Measurements from ENCODE around the gene PTGDS. TPM values are rescaled to one million over a fixed set of nuclear protein-coding genes. Genes with fewer than 3 reads are reported as not detected.

Gene PTGDS
- total RNA-seq, 2 donors from 2014 or later, result 13.8 to 22.1 TPM

DNA sequence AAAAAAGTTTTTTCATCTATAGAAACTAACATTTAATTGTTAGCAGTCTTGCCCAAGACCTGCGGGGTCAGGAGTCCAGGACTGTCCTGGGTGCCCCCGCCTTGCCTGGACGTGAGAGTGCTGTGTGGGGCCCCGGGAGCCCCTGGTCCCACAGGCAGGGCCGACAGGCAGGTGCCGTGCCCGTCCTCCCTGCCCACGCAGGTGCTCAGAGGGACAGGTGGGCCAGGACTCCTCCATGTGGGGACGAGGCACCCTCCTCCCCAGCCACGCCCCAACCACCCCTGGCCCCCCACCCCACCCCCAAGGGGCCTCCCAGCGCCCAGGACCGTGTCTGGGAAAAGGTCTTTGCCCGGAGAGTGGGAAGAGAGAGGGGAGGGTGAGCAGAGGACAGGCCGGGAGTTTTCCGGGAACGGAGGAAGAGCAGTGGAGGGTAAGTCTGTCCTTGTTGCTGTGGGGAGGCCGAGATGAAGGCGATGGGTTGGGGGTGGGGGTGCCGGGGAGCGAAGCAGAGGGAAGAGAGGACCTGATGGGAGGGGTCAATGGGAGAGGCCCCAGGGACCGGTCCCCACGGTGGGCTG lies 28.0 kb upstream of the PTGDS start:
- whole genome bisulfite sequencing, 2 experiments (ENCODE audit: insufficient coverage in 1 of 2, insufficient read length in 1 of 2), result 0 to 33% methylated on average over 3 to 20 of the region's 22 CpGs
- H3K9me3 Mint-ChIP-seq, result no peaks in the 10 kb centered on the region
- H3K4me1 ChIP-seq (ENCODE audit: control insufficient read depth, insufficient read depth, low read length), result peaks cover 3% of the 10 kb centered on the region
- H3K27ac ChIP-seq (ENCODE audit: low read depth, low read length), result no peak overlapping the region
- H3K4me3 Mint-ChIP-seq, result peak overlapping the region; percentile 73
- H3K4me3 ChIP-seq (ENCODE audit: low read length), result peak overlapping the region; percentile 76
- no peaks in the 10 kb centered on the region for H3K36me3 Mint-ChIP-seq (ENCODE audit: low read depth)
- DNase-seq, result no peak
- H3K36me3 ChIP-seq (ENCODE audit: control insufficient read depth, insufficient read depth, low read length), result no peaks in the 10 kb centered on the region
- TF ChIP-seq, protein P1, sequence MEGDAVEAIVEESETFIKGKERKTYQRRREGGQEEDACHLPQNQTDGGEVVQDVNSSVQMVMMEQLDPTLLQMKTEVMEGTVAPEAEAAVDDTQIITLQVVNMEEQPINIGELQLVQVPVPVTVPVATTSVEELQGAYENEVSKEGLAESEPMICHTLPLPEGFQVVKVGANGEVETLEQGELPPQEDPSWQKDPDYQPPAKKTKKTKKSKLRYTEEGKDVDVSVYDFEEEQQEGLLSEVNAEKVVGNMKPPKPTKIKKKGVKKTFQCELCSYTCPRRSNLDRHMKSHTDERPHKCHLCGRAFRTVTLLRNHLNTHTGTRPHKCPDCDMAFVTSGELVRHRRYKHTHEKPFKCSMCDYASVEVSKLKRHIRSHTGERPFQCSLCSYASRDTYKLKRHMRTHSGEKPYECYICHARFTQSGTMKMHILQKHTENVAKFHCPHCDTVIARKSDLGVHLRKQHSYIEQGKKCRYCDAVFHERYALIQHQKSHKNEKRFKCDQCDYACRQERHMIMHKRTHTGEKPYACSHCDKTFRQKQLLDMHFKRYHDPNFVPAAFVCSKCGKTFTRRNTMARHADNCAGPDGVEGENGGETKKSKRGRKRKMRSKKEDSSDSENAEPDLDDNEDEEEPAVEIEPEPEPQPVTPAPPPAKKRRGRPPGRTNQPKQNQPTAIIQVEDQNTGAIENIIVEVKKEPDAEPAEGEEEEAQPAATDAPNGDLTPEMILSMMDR (conservative IDR thresholded peaks at IDR 0.05), result no peak
- no peaks in the 10 kb centered on the region for H3K27me3 ChIP-seq (ENCODE audit: control insufficient read depth, insufficient read depth, low read length, poor library complexity, severe bottlenecking)
- no peaks in the 10 kb centered on the region for H3K27me3 Mint-ChIP-seq (ENCODE audit: insufficient read depth)
- H3K27ac Mint-ChIP-seq, result no peak overlapping the region
- peaks cover 8% of the 10 kb centered on the region for H3K4me1 Mint-ChIP-seq
- no peaks in the 10 kb centered on the region for H3K9me3 ChIP-seq (ENCODE audit: control insufficient read depth, low read length)
- H3K9ac ChIP-seq (ENCODE audit: extremely low read depth, low read length, poor library complexity, severe bottlenecking), result peak overlapping the region; percentile 6

DNA sequence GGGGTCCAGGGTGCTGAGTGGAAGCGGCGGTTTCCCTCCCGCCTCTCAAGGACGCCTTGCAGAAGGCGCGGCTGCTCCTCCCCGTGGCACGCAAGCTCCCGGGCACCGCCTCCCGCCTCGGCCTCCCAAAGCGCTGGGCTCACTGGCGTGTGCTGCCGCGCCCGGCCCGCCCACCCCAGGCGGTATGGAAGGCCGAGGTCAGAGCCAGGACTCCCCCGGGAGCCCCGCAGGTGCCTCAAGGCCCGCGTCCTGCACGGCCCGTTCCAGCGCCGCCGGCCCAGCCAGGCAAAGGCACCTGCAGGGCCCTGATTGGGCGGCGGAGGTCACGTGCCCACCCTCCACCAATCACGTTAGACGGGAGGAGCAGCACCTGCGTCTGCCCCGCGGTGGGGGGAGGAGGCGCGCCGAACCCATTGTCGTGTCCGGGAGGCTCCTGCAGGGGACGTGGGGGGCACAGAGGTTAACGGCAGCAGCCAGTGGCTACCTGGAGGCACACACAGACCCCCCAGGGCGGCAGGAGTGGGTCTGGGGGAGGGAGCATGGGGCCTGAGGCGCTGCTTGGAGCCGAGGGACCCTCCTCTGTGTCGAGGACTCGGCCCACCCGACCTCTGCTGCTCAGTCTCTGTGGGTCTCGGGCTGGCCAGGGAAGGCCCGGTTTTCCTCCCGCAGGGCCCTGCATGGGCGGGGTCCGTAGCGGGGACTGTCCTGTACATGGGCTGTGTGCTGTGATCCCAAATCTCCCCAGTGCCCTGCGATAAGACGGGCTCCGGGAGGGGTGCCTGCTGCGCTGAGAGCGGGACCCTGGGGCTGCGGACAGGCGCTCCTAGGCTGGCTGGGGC lies 27.3 kb upstream of the PTGDS start:
- H3K27ac Mint-ChIP-seq, result peak overlapping the region; percentile 95

DNA sequence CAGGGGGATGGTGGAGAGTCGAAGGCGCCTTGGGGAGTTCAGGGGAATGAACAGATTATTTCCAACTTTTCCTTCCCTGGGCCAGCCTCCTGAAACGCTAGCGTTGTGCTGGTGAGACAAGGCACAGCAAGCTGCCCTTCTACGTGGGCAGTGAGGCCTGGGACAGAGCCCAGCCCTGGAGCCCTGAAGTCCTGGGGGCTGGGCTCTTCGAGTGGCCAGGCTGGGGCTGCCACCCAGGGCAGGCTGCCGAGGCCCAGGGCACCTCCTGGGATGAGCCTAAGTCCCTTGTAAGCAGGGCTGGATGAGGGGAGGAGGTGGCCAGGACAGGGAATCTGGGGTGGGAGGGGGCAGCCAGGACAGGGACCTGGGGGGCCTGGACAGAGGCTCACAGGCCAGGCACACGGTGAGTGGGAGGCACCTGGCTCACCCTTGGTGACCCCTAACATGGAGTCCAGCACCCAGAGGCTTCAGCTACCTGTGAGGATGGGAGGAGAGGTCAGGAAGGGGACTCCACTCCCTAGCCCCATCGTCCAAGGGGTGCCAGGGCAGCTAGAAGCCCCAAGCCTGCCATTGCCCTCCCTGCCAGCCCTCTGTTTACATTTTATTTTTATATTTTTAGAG lies 26.5 kb upstream of the PTGDS start:
- H3K4me3 Mint-ChIP-seq, result peak overlapping the region; percentile 73
- Histone ChIP-seq H3K36me3 (ENCODE audit: control insufficient read depth, insufficient read depth, low read length) (no peaks in the 10 kb centered on the region), H3K4me3 (ENCODE audit: low read length) (peak overlapping the region; percentile 76), H3K27me3 (ENCODE audit: control insufficient read depth, insufficient read depth, low read length, poor library complexity, severe bottlenecking) (no peaks in the 10 kb centered on the region), H3K9me3 (ENCODE audit: control insufficient read depth, low read length) (no peaks in the 10 kb centered on the region), H3K4me1 (ENCODE audit: control insufficient read depth, insufficient read depth, low read length) (peaks cover 3% of the 10 kb centered on the region), H3K27ac (ENCODE audit: low read depth, low read length) (peak overlapping the region; percentile 57), H3K9ac (ENCODE audit: extremely low read depth, low read length, poor library complexity, severe bottlenecking) (peak overlapping the region; percentile 38)
- H3K36me3 Mint-ChIP-seq (ENCODE audit: low read depth), result no peaks in the 10 kb centered on the region
- DNase-seq, result no peak
- peaks cover 8% of the 10 kb centered on the region for H3K4me1 Mint-ChIP-seq
- no peaks in the 10 kb centered on the region for H3K27me3 Mint-ChIP-seq (ENCODE audit: insufficient read depth)
- H3K9me3 Mint-ChIP-seq, result no peaks in the 10 kb centered on the region
- peak overlapping the region; percentile 95 for H3K27ac Mint-ChIP-seq
- 45 to 73% methylated on average over 4 to 9 of the region's 9 CpGs for WGBS, 2 experiments (ENCODE audit: insufficient coverage in 1 of 2, insufficient read length in 1 of 2)
- TF ChIP-seq, protein P1 (conservative IDR thresholded peaks at IDR 0.05), result no peak

More for the DNA sequence above, 27.3 kb upstream of the PTGDS start:
- Histone ChIP-seq H3K4me3 (ENCODE audit: low read length) (peak overlapping the region; percentile 76), H3K27me3 (ENCODE audit: control insufficient read depth, insufficient read depth, low read length, poor library complexity, severe bottlenecking) (no peaks in the 10 kb centered on the region), H3K27ac (ENCODE audit: low read depth, low read length) (peak overlapping the region; percentile 57), H3K36me3 (ENCODE audit: control insufficient read depth, insufficient read depth, low read length) (no peaks in the 10 kb centered on the region), H3K9me3 (ENCODE audit: control insufficient read depth, low read length) (no peaks in the 10 kb centered on the region), H3K9ac (ENCODE audit: extremely low read depth, low read length, poor library complexity, severe bottlenecking) (peak overlapping the region; percentile 38), H3K4me1 (ENCODE audit: control insufficient read depth, insufficient read depth, low read length) (peaks cover 3% of the 10 kb centered on the region)
- H3K4me3 Mint-ChIP-seq, result peak overlapping the region; percentile 73
- H3K36me3 Mint-ChIP-seq (ENCODE audit: low read depth), result no peaks in the 10 kb centered on the region
- H3K4me1 Mint-ChIP-seq, result peaks cover 8% of the 10 kb centered on the region
- no peaks in the 10 kb centered on the region for H3K9me3 Mint-ChIP-seq
- TF ChIP-seq, protein P1 (conservative IDR thresholded peaks at IDR 0.05), result peak; percentile 39
- DNase-seq, result peak; percentile 98
- H3K27me3 Mint-ChIP-seq (ENCODE audit: insufficient read depth), result no peaks in the 10 kb centered on the region
- 7 to 19% methylated on average over 23 to 63 of the region's 63 CpGs for WGBS, 2 experiments (ENCODE audit: insufficient coverage in 1 of 2, insufficient read length in 1 of 2)

Data from endodermal cell (in vitro differentiated cells).